Thyroid gland (tissue), 4 donors: ENCODE data around the gene ABHD12B. TPM values are rescaled to one million over a fixed set of nuclear protein-coding genes. Genes with fewer than 3 reads are reported as not detected.
A peak's percentile ranks its signal among the peaks of the same experiment; 100 is the strongest.
"Not testable (repeated sequence)": the region's sequence is repeated elsewhere in the genome, so short reads cannot be mapped to it uniquely, and the experiment has no call there.

ENCODE experiments used
- DNase-seq, 2 donors: peaks; one replicate each; pipeline ENCODE4 v3.0.0-alpha.2; 2019
- H3K27ac ChIP-seq, 3 donors: fragments of 200-600 bp; sonication (generic); 1 replicate in 2 of 3; 2 replicates in 1 of 3; pipeline ENCODE4 v1.5.1; 2016 to 2019; ENCODE audit warnings: mild to moderate bottlenecking in 1 of 3, moderate library complexity in 1 of 3
- H3K27me3 ChIP-seq: fragments of 200-600 bp; sonication (generic); one replicate; pipeline ENCODE4 v1.5.1; 2019
- H3K36me3 ChIP-seq, 2 donors: fragments of 200-600 bp; sonication (generic); one replicate each; pipeline ENCODE4 v1.5.1; 2016 to 2019
- H3K4me1 ChIP-seq, 2 donors: fragments of 200-600 bp; sonication (generic); one replicate each; pipeline ENCODE4 v1.5.1; 2017 to 2019
- H3K4me3 ChIP-seq, 3 donors: fragments of 200-600 bp; sonication (generic); replicated peaks in 1 of 3; 1 replicate in 2 of 3; 2 replicates in 1 of 3; pipeline ENCODE4 v1.5.1; 2016; ENCODE audit warnings: mild to moderate bottlenecking in 1 of 3
- H3K9me3 ChIP-seq: fragments of 200-600 bp; sonication (generic); one replicate; pipeline ENCODE4 v1.5.1; 2017
- CTCF ChIP-seq, 6 experiments: fragments of 200-600 bp in 3 of 6; fragments of 450-650 bp in 3 of 6; sonication (generic) in 3 of 6; IDR thresholded peaks; one replicate each; pipeline ENCODE4 v1.5.1; 2016 to 2019; ENCODE audit warnings: antibody characterized with exemption in 6 of 6, mild to moderate bottlenecking in 2 of 6, inconsistent platforms in 1 of 6, moderate library complexity in 1 of 6
- POLR2A ChIP-seq, 2 donors: fragments of 450-650 bp; IDR thresholded peaks; one replicate each; pipeline ENCODE4 v1.6.1; 2017; ENCODE audit warnings: antibody characterized with exemption in 2 of 2, mild to moderate bottlenecking in 2 of 2, moderate library complexity in 1 of 2
- WGBS, 2 donors: methylation state at CpG; one replicate each; pipeline ENCODE4 v1.1.5; 2017; 5-methylcytosine and 5-hydroxymethylcytosine counted together
- intact Hi-C: fragments of 100-400 bp; cut with DNase I; formaldehyde crosslinking; loops from one replicate; pipeline ENCODE4 v1.15.1; 2023
- total RNA-seq, 4 donors: library from RNA; depleted of rRNA; stranded (reverse); fragments of >200 nt; gene quantifications; one replicate each; pipeline ENCODE4 v1.2.3, GENCODE V29; 2016

Gene ABHD12B
- total RNA-seq, 4 donors from 2014 or later, result 0.11 TPM; not detected in 3

DNA sequence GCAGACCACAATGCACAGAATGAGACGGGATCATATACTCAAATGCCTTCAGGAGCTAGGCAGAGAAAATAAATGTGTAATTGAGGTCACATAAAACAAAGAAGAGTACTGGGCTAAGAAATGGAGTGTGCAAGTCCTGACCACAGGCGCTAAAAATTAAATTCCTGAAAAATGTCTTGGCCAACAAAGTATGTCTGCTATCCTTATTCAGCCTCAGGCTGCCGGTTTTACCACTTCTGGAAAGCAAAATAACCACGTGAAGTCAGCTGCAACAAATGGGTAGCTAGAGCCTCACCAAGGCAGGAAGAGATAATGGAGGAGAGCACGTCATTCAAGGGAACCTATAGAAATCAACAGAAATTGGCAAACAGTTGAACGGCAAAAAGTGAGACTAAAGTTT is 69.3 kb downstream of the ABHD12B start:
- Histone ChIP-seq H3K36me3 (no peaks in the 10 kb centered on the region), H3K4me3 (no peak overlapping the region), H3K4me1 (no peaks in the 10 kb centered on the region), H3K27ac (no peak overlapping the region), H3K27me3 (no peaks in the 10 kb centered on the region), H3K9me3 (no peaks in the 10 kb centered on the region)
- TF ChIP-seq POLR2A (IDR thresholded peaks at IDR 0.05), result no peak
- TF ChIP-seq CTCF (IDR thresholded peaks at IDR 0.05), result no peak
- WGBS, 2 donors, result 75 to 92% methylated on average over 6 of the region's 6 CpGs
- intact Hi-C loops, result no loop called here
- no peak for DNase-seq

GRCh38 chr14:50941638-50942037 is 69.8 kb downstream of the ABHD12B start:
- H3K4me1 ChIP-seq, H3K27me3 ChIP-seq, H3K27ac ChIP-seq, H3K9me3 ChIP-seq, H3K4me3 ChIP-seq, H3K36me3 ChIP-seq, intact Hi-C loops, DNase-seq: not testable (repeated sequence)
- 95 to 97% methylated on average over 8 of the region's 8 CpGs for WGBS, 2 donors

DNA sequence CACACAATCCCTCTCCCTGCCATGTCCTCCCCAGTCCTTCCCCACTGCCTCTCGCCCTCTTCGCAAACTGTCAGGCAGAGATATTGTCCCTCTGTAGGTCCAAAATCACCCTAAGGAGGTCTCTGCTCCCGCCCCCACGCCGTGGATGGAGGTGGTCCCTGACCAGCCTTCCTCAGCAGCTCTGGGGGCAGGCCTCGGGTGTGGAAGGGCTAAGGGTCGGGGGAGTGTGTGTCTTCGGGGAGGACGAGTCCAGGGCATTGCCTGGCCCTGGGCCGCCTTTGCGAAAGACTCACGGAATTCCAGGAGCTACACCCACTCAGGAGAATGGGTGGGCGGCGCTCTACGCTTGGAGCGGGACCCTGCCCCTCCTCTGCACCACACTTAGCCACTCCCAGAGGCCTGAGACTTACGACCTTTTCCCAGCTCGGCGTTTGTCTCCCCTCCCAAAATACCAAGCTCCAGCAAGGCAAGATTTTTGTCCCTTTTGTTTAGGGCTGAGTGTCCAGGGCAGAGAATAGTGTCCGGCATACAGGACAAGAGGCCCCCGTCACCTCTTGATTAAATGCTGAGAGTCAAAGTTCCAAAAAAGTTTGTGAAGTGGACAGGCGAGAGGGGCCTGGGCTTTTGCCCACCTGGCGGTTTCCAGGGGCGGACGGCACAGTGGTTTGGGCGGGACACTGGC is 71.5 kb downstream of the ABHD12B start:
- Histone ChIP-seq H3K9me3 (no peaks in the 10 kb centered on the region), H3K27me3 (no peaks in the 10 kb centered on the region), H3K4me3 (peak overlapping the region; percentile 64 to 88 (median 71)), H3K36me3 (no peaks in the 10 kb centered on the region), H3K27ac (peak overlapping the region in 2 of 3 donors; percentile 72 to 74), H3K4me1 (no peaks in the 10 kb centered on the region)
- 12% methylated on average over 21 of the region's 26 CpGs for whole genome bisulfite sequencing, 2 donors
- intact Hi-C loops, result no loop called here
- DNase-seq, result peak; percentile 62 to 72
- no peak for TF ChIP-seq CTCF (IDR thresholded peaks at IDR 0.05)
- no peak for TF ChIP-seq POLR2A (IDR thresholded peaks at IDR 0.05)

DNA sequence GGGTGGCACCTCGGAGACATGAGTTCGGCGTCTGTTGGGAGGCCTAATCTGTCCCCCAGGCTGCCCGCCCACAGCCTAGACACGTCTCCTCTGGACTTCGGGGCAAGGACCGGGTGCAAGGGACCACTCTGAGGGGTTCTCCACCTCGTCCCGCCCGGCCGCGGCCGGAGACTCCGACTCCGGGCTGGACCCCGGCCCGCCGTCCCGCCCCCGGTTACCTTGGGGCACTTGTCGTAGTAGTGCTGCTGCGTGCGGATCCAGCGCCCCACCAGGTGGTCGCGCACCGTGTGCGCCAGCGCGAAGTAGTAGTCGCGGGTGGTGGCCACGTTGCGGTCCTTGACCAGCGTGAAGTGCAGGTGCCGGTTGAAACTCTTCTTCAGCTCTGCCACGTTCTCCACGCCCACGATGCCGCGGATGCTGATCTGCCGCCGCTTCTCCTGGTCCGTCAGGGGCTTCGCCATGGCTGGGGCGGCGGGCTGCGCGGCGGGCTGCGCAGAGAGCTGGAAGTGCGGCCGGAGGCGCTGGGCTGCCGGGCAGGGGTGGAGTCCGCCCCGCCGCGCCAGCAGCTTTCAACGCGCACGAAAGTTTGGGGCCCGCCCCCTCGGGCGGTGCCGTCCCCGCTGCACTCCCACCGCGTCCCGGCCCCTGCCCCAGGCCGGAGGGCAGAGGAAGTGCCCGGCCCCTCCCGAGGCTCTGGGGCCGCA is 72.2 kb downstream of the ABHD12B start, which contains the start of gene PYGL:
TSS of gene PYGL (minus strand) at position 541 of the 704 bp plus-strand sequence. CDS start at position 461, 80 bp downstream.
- 0 to 3% methylated on average over 4 to 15 of the region's 74 CpGs for WGBS, 2 donors
- no peaks in the 10 kb centered on the region for H3K27me3 ChIP-seq
- no peaks in the 10 kb centered on the region for H3K4me1 ChIP-seq
- H3K4me3 ChIP-seq, result peak within 1 kb of the TSS; percentile 64 to 88 (median 71)
- no peaks in the 10 kb centered on the region for H3K9me3 ChIP-seq
- intact Hi-C loops, result no loop called here
- H3K27ac ChIP-seq, result peak within 1 kb of the TSS in 2 of 3 donors; percentile 72 to 74
- H3K36me3 ChIP-seq, result no peaks in the 10 kb centered on the region
- TF ChIP-seq CTCF (IDR thresholded peaks at IDR 0.05), result no peak
- peak in 1 of 2 donors; percentile 84 for TF ChIP-seq POLR2A (IDR thresholded peaks at IDR 0.05)
- peak; percentile 70 to 73 for DNase-seq

DNA sequence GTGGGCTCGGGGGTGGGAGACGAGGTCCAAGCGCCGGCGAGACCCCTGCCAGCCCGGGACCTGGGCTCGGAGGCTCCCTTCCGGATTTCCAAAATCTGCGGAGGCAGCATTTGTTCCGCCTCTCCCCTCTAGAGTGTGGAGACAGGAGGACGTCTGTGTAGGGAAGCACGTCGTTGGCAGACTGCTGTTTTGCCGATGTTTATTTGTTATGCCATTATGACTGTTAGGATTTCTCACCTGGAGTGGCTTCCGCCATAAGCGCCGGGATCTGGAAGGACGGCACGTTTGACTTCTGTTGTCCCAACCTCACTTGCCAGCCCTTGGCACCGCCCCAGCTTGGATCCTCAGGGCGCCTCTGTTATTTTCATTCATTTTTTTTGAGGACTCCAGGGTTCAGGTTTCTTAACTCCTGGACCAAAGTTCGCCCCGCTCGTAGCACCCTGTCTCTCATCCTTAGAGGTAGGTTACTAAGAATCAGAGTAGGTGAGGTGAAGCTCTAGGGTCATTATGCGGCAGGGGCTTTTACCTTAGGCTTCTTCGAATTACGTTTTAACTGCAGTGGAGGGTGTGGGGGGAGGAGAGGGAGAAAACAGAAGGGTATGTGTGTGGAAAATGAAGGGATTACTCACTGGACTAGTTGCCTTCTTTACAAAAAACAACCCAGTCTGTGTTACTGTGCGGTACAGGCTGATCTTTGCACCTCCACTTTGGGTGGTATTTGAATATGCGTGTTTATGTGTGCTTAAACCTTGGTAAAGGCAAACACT is 73.0 kb downstream of the ABHD12B start:
- peak overlapping the region; percentile 64 to 88 (median 71) for H3K4me3 ChIP-seq
- WGBS, 2 donors, result 9 to 11% methylated on average over 21 to 24 of the region's 29 CpGs
- peak overlapping the region in 2 of 3 donors; percentile 72 to 74 for H3K27ac ChIP-seq
- H3K4me1 ChIP-seq, result no peaks in the 10 kb centered on the region
- peak; percentile 55 to 57 for DNase-seq
- no peaks in the 10 kb centered on the region for H3K9me3 ChIP-seq
- intact Hi-C loops, result no loop called here
- H3K27me3 ChIP-seq, result no peaks in the 10 kb centered on the region
- TF ChIP-seq CTCF (IDR thresholded peaks at IDR 0.05) (no peak), POLR2A (IDR thresholded peaks at IDR 0.05) (no peak)
- no peaks in the 10 kb centered on the region for H3K36me3 ChIP-seq
